Activated CD8-positive, alpha-beta T cell treated with anti-CD3 and anti-CD28 coated beads for 36 hours (primary cell): Measurements from ENCODE around the gene DHRS3. TPM values are rescaled to one million over a fixed set of nuclear protein-coding genes. Genes with fewer than 3 reads are reported as not detected.
"Not testable (repeated sequence)": the region's sequence is repeated elsewhere in the genome, so short reads cannot be mapped to it uniquely, and the experiment has no call there.

ENCODE experiments used
- ATAC-seq: fragments of 200-7000 bp; cut with Tn5 transposase; one replicate; pipeline ENCODE4 v1.10.0; 2021; ENCODE audit warnings: mild to moderate bottlenecking, moderate library complexity
- CTCF ChIA-PET: fragments of 350-600 bp; sonication (Branson Sonifier 250); formaldehyde crosslinking; loops from one replicate; lab custom pipeline; 2021; ENCODE audit warnings: antibody characterized with exemption; lab: Charles Lee
- POLR2A ChIA-PET: fragments of 350-600 bp; sonication (Branson Sonifier 250); formaldehyde crosslinking; loops from one replicate; lab custom pipeline; 2021; ENCODE audit warnings: antibody characterized with exemption; lab: Charles Lee
- DNase-seq: peaks from one replicate; pipeline ENCODE4 v3.0.0-alpha.2; 2020
- H3K27ac Mint-ChIP-seq: one replicate; pipeline ENCODE4 v1.8.0; 2021; ENCODE audit warnings: mild to moderate bottlenecking, mixed read lengths
- H3K27me3 Mint-ChIP-seq: one replicate; pipeline ENCODE4 v1.8.0; 2021; ENCODE audit warnings: mixed read lengths
- H3K36me3 Mint-ChIP-seq: one replicate; pipeline ENCODE4 v1.8.0; 2021; ENCODE audit warnings: low read depth, mixed read lengths
- H3K4me1 Mint-ChIP-seq: one replicate; pipeline ENCODE4 v1.8.0; 2021; ENCODE audit warnings: low read depth, mixed read lengths
- H3K4me3 Mint-ChIP-seq: one replicate; pipeline ENCODE4 v1.8.0; 2021; ENCODE audit warnings: mild to moderate bottlenecking, moderate library complexity, mixed read lengths
- H3K9me3 Mint-ChIP-seq: one replicate; pipeline ENCODE4 v1.8.0; 2021; ENCODE audit warnings: mixed read lengths
- CTCF ChIP-seq: fragments of 200-600 bp; IDR thresholded peaks from one replicate; pipeline ENCODE4 v1.8.0; 2022; ENCODE audit warnings: antibody characterized with exemption, mild to moderate bottlenecking
- intact Hi-C: fragments of 100-400 bp; cut with micrococcal nuclease; formaldehyde crosslinking; loops from one replicate; pipeline ENCODE4 v1.10.0; 2022
- total RNA-seq, 2 experiments: library from RNA; stranded (reverse); gene quantifications; one replicate each; pipeline ENCODE4 v1.2.3, GENCODE V29; 2021

Gene DHRS3
- total RNA-seq, 2 experiments from 2014 or later, result 129 to 135 TPM

- DNase-seq (no peak), ATAC-seq (no peak)
- H3K27ac Mint-ChIP-seq, result no peak overlapping the region
- H3K36me3 Mint-ChIP-seq, result no peaks in the 10 kb centered on the region
- H3K4me1 Mint-ChIP-seq, result peaks cover 17% of the 10 kb centered on the region
- no peaks in the 10 kb centered on the region for H3K27me3 Mint-ChIP-seq
- H3K4me3 Mint-ChIP-seq, result no peak overlapping the region
- TF ChIP-seq CTCF, result no peak
- ChIA-PET CTCF (no interaction called here), POLR2A (no interaction called here)
- no peaks in the 10 kb centered on the region for H3K9me3 Mint-ChIP-seq
- intact Hi-C loops, result no loop called here
These were observed 90.4 kb downstream of the DHRS3 start for GRCh38 chr1:12527564-12527963.

- ChIA-PET CTCF (no interaction called here), POLR2A (interaction anchor here (0.5 kb wide), 1 partner anchor 93 kb away, joined by 3 read pairs; no protein-coding TSS in a partner anchor)
- peaks cover 17% of the 10 kb centered on the region for H3K4me1 Mint-ChIP-seq
- peak overlapping the region; percentile 16 for H3K27ac Mint-ChIP-seq
- DNase-seq (no peak), ATAC-seq (no peak)
- H3K36me3 Mint-ChIP-seq, result no peaks in the 10 kb centered on the region
- intact Hi-C loops, result no loop called here
- no peak overlapping the region for H3K4me3 Mint-ChIP-seq
- H3K27me3 Mint-ChIP-seq, result no peaks in the 10 kb centered on the region
- no peak for TF ChIP-seq CTCF
- no peaks in the 10 kb centered on the region for H3K9me3 Mint-ChIP-seq
These were observed 92.5 kb downstream of the DHRS3 start for GRCh38 chr1:12525311-12526181.

- Mint-ChIP-seq H3K4me1 (peaks cover 20% of the 10 kb centered on the region), H3K9me3 (no peaks in the 10 kb centered on the region), H3K36me3 (peaks cover 5% of the 10 kb centered on the region), H3K27me3 (no peaks in the 10 kb centered on the region), H3K4me3 (no peak overlapping the region), H3K27ac (no peak overlapping the region)
- no peak for TF ChIP-seq CTCF
- CTCF ChIA-PET, result interaction anchor here (0.6 kb wide), 1 partner anchor 196 kb away, joined by 3 read pairs; no protein-coding TSS in a partner anchor
- intact Hi-C loops, result no loop called here
- ATAC-seq (no peak), DNase-seq (no peak)
- POLR2A ChIA-PET, result interaction anchor here (0.7 kb wide), 1 partner anchor 70 kb away, joined by 4 read pairs; no protein-coding TSS in a partner anchor
These were observed 93.7 kb downstream of the DHRS3 start for GRCh38 chr1:12524266-12524665.

- H3K9me3 Mint-ChIP-seq, POLR2A ChIA-PET, intact Hi-C loops, CTCF ChIA-PET, H3K27ac Mint-ChIP-seq, DNase-seq, H3K36me3 Mint-ChIP-seq, ATAC-seq, H3K4me3 Mint-ChIP-seq, H3K27me3 Mint-ChIP-seq: not testable (repeated sequence)
- H3K4me1 Mint-ChIP-seq, result peaks cover 26% of the 10 kb centered on the region
These were observed 95.2 kb downstream of the DHRS3 start for GRCh38 chr1:12522780-12523179.

GRCh38 chr1:12521096-12521495 is 96.9 kb downstream of the DHRS3 start:
- Mint-ChIP-seq H3K4me1 (peaks cover 33% of the 10 kb centered on the region), H3K36me3 (peaks cover 10% of the 10 kb centered on the region), H3K27ac (no peak overlapping the region), H3K27me3 (no peaks in the 10 kb centered on the region), H3K9me3 (no peaks in the 10 kb centered on the region), H3K4me3 (no peak overlapping the region)
- no peak for DNase-seq
- no peak for TF ChIP-seq CTCF
- no peak for ATAC-seq
- intact Hi-C loops, result no loop called here
- ChIA-PET POLR2A (interaction anchor here (1.1 to 1.5 kb wide), 3 partner anchors 10 to 96 kb away, joined by 3 to 4 read pairs (median 3); no protein-coding TSS in a partner anchor), CTCF (interaction anchor here (0.7 kb wide), 1 partner anchor 138 kb away, joined by 3 read pairs; no protein-coding TSS in a partner anchor)
